ENCODE results near the gene AMBRA1.
"Not testable (repeated sequence)": the region's sequence is repeated elsewhere in the genome, so short reads cannot be mapped to it uniquely, and the experiment has no call there.

AMBRA1 gene

DNA sequence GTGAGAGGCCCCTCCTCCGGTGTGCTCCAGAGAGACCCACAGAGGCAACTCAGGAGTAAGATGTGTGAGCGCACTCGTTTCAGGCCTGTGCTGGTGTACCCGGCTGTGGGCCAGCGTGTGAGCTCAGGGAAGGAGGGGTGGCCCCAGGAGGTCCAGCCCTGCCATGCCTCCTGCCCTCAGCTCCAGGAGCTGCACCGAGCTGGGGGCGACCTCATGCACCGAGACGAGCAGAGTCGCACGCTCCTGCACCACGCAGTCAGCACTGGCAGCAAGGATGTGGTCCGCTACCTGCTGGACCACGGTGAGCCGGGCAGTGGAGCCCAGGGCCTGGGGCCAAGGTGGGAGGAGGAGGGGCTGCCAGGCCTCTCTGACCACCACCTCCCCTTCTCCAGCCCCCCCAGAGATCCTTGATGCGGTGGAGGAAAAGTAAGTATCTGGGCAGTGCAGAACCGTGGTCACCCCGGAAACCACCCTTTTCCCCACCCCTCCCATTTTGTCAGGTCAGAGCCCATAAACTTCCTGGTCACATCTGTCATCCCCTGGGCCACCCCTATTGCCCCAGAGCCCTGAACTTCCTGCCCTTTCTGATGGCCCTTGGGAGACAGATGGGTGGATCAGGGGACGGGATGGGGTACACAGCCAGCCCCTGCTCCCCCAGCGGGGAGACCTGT, 214.9 kb downstream of the AMBRA1 start:
- no peak for DNase-seq

- DNase-seq = no peak
These were observed 215.5 kb downstream of the AMBRA1 start for GRCh38 chr11:46378296-46378695.

DNA sequence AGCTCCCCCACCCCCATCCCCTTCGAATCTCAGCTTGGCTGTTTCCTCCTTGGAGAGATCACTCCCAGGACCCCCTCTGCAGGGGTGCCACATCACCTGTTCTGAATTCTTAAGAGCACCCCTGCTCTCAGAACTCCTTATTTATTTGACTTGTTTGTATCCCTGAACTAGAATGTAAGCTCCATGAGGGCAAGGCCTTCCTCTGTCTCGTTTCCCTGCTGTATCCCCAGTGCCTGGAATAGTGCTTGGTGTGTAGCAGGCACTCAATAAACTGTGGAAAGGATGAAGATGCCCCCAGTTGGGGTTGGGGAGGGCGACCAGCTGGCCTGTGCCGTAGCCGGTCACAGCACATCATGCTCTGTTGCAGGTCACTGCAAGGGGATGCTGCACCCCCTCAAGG, 216.0 kb downstream of the AMBRA1 start:
- no peak for DNase-seq

GRCh38 chr11:46377290-46377689, 216.5 kb downstream of the AMBRA1 start:
- no peak for DNase-seq

DNA sequence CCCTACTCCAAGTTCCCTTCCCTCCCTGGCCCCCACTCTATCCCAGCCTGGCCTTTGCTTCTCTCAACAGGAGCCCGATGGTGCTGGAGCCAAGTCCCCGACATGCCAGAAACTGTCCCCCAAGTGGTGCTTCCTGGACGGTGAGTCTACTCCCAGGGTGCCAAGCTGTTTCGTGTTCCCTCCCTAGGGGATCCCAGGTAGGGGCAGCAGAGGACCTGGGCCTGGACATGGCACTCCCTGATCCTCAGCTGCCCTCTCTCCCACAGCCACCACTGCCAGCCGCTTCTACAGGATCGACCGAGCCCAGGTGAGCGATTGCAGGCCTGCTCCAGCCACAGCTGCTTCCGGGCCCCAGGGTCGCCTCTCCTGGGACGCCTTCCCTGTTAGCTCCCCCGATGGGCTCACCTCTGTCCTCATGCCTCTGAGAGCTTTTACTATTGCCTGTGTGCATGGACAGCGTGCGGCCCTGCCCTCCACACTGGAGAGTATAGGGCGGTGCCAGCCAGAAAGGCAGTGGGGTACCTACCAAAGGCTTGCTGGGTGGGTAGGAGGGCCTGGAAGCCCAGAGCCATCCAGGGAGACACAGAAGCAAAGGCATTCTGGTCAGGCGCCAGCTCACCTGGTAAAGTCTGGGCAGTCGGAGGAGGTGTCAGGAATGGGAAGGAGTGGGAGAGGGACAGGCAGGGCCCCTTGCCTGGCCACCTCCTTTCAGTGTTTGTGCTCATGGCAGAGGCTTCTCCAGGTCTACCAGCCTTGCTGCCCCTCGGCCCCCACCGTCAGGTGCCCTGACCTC, 217.4 kb downstream of the AMBRA1 start:
- no peak for DNase-seq

DNA sequence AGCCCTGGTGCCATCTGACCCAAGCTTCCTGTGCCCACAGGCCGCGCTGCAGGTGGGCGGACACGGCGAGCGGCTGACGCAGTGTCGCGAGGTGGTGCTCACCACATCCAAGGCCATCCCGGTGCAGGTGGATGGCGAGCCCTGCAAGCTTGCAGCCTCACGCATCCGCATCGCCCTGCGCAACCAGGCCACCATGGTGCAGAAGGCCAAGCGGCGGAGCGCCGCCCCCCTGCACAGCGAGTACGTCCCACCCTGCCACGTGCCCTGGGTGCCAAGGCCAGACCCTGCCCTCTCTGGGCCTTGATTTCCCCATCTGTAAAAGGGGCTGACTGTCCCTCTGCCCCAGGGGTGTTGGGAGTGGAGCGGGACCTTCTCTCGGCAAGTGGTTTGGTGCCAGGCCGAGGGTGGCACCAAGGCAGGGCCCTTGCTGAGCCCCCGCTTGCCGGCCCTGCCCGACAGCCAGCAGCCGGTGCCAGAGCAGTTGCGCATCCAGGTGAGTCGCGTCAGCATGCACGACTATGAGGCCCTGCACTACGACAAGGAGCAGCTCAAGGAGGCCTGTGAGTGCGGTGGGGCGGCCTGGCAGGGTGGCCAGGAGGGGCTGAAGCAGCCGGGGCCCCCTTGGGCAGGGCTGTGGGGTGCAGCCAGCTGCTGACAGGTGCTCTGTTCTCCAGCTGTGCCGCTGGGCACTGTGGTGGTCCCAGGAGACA, 218.3 kb downstream of the AMBRA1 start:
- no peak for DNase-seq

DNA sequence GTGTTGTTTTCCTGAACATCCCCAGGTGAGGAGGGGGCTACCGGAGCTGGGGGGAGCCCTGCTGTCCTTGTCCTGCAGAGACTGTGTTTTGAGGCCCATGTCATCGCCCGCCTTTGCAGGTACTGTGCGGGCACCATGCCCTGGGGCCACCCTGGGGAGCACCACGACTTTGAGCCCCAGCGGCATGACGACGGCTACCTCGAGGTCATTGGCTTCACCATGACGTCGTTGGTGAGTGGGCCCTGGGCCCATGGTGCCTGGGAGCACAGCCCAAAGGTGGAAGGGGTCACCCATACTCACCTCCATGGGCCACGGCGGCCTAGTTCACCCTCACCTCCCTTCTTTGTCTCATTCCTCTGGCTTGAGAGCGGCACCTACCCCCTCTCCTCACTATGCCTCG, 219.0 kb downstream of the AMBRA1 start:
- DNase-seq = no peak

DNA sequence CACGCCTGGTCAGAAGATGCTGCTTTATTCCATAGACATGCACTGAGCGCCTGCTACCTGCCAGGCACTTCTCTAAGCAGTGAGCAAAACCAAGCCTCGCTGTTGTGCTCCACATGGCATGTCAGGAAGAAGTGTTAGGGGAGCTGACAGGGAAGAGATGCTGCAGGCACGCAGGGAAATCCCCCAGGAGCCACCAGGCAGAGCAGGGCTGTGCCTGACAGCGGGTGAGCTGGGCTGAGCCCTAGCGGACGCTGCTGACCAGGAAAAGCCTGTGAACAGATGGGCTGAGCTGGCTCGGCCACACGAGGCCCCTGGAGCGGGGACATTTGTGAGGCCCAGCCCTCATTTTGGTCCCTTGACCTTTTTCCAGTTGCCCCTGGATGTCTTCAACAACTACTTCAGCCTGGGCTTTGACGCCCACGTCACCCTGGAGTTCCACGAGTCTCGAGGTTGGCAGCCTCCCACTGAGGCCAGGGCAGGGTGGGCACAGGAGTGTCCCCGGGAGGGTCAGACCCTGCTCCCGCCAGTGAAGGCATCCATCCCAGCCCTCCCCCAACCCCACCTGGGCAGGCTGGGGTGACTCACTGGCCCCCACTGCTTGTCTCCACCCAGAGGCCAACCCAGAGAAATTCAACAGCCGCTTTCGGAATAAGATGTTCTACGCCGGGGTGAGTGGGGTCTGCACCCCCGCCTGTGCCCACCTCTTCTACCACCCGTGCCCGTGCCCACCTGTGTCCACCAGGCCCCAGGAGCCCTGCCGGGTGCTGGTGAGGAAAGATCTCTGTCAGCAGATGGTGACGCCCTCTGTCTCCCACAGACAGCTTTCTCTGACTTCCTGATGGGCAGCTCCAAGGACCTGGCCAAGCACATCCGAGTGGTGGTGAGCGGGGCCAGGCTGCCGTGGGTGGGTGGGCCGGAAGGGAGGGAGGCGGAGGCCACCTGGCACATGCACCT, 219.8 kb downstream of the AMBRA1 start:
- DNase-seq = no peak

DNA sequence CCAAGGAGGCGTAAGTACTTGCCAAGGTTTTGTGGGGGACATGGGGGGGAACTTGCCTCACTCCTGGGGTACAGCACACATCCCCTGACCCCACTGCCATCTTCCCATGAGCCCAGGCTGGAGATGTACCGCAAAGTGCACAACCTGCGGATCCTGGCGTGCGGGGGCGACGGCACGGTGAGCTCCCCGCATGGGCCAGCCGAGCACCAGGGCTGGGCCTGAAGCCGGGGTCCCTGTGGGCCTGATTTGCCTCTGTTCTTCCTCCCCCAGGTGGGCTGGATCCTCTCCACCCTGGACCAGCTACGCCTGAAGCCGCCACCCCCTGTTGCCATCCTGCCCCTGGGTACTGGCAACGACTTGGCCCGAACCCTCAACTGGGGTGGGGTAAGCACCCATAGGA, 221.3 kb downstream of the AMBRA1 start:
- DNase-seq = not testable (repeated sequence)

- no peak for DNase-seq
These were observed 221.7 kb downstream of the AMBRA1 start for GRCh38 chr11:46372086-46372485.

DNA sequence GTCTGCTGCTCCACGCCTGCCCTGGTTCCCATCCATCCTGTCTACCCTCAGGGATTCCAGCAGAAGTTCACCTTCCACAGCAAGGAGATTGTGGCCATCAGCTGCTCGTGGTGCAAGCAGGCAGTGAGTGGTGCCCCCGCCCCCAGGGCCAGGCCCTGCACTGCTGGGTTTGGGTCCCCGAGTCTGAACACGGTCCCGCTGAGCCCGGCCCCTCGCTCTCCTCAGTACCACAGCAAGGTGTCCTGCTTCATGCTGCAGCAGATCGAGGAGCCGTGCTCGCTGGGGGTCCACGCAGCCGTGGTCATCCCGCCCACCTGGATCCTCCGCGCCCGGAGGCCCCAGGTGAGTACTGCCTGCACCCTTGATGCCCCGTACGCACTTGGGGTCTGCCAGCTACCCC, 222.6 kb downstream of the AMBRA1 start:
- DNase-seq = not testable (repeated sequence)

DNA sequence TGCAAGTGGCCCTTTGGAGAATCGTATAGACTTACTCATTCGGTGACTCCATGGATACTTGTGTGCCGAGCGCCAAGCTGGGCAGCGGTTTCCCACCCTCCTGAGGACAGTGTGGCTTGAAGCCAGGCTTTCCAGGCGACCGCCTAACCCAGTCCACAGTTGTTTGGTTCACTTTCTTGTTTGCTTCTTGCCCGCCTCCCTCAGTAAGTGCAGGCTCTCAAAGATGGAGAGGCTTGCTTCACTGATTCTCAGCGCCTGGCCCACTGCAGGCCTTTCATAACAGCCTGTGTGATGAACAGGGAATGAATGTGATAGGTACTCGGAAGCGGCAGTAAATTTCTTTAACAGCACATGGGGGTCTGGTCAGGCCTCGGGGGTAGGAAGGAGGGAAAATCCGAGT, 223.6 kb downstream of the AMBRA1 start:
- DNase-seq = no peak

DNA sequence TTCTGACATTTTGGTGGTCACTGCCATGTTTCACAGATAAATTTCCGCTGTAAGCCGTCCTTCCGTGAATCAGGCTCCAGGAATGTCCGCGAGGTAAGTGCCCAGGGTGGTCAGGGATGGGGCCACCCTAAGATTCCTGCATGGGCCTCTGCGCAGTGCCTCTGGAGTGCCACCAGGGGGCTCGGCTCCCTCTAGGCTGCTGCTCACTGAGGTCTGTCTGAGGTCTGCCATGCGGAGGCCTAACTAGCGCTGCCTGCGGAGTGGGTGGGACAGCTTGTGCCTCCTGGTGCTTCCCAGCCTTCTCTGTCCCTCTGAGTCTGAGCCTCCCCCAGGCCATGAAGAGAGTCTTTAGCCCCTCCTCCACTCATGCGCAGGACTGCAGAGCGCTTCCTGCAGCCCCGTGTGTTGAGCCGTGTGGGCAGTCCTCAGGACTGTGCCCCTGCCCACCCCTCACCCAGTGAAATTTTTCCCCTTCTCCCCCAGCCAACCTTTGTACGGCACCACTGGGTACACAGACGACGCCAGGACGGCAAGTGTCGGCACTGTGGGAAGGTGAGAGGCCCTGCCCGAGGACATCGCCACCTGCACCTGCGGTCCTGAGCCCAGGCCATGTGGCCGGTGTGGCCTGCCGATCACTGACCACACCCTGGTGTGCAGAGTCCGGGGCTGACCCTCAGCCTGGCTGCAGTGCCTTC, 224.2 kb downstream of the AMBRA1 start:
- no peak for DNase-seq

DNA sequence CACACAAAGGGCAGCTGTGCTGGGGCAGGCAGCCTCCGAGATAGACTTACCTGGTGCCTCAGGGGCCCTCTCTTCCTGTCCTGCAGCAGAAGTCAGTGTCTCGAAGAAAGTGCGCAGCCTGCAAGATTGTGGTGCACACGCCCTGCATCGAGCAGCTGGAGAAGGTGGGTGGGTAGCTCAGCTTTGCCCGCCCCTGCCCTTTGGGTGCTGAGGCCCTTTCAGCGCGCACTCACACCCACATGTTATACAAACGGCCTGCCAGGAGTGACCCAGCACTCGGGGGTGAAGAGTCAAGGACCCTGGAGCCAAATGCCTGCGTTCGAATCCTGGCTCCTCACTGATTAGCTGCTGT, 225.9 kb downstream of the AMBRA1 start:
- no peak for DNase-seq

DNA sequence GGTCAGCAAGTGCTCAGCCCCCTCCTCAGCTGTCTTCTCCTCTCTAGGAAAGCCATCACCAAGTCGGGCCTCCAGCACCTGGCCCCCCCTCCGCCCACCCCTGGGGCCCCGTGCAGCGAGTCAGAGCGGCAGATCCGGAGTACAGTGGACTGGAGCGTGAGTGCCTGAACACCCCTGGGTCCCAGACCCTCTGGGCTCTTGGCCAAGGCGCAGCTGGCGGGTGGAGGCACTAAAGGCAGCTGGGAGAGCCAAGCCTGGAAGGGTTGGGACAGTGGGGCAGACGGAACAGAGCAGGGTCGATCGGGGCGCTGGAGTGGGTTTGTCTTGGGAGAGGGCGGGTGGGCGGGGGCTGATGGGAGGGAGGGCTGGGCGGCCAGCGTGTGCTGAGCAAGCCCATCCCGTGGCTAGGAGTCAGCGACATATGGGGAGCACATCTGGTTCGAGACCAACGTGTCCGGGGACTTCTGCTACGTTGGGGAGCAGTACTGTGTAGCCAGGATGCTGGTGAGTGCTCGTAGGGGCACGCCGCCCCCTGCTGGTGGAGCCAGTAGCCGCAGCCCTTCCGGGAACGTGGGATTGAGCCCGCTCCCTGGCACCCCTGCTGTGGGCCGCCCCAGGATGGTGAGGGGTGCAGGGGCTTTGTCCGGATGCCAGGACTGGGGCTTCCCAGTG, 226.4 kb downstream of the AMBRA1 start:
- DNase-seq = no peak

- DNase-seq = no peak
These were observed 227.1 kb downstream of the AMBRA1 start for GRCh38 chr11:46366661-46367161.

DNA sequence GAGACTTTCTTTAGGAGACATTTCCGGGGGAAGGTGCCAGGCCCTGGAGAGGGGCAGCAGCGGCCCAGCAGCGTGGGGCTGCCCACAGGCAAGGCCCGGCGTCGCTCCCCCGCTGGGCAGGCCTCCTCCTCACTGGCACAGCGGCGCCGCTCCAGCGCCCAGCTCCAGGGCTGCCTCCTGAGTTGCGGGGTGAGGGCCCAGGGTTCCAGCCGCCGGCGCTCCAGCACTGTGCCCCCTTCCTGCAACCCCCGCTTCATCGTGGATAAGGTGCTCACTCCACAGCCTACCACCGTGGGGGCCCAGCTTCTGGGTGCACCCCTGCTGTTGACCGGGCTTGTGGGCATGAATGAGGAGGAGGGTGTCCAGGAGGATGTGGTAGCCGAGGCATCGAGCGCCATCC, 227.6 kb downstream of the AMBRA1 start:
- DNase-seq = no peak

GRCh38 chr11:46364791-46365190, 229.0 kb downstream of the AMBRA1 start:
- no peak for DNase-seq

GRCh38 chr11:46364056-46364455, 229.8 kb downstream of the AMBRA1 start:
- no peak for DNase-seq

- DNase-seq = no peak
These were observed 230.3 kb downstream of the AMBRA1 start for GRCh38 chr11:46363455-46364005.

DNA sequence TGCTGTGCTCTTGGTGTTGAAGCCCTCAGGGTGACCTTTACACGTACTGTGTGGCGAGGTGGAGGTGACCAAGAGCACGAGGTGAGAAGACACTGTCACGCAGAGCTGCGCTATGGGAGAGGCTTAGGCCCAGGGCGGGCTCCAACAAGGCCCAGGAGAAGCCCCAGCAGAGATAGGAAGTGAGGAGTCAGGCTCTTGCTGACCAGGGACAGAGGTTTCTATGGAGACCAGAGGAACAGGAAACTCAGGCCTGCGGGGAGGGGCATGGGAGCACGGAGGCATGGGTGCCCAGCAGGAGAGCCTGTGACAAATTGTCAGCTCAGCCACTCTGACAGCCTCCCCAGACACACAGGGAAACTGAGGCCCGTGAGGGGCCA, 230.8 kb downstream of the AMBRA1 start:
- no peak for DNase-seq

Measured in NCI-H187 (cell line).